ENCODE data around the gene GSC2. TPM values are rescaled to one million over a fixed set of nuclear protein-coding genes. Genes with fewer than 3 reads are reported as not detected.

Gene GSC2
- total and polyA plus RNA-seq, 2 of the 4 experiments (the other 2 are of a cell fraction) = not detected

DNA sequence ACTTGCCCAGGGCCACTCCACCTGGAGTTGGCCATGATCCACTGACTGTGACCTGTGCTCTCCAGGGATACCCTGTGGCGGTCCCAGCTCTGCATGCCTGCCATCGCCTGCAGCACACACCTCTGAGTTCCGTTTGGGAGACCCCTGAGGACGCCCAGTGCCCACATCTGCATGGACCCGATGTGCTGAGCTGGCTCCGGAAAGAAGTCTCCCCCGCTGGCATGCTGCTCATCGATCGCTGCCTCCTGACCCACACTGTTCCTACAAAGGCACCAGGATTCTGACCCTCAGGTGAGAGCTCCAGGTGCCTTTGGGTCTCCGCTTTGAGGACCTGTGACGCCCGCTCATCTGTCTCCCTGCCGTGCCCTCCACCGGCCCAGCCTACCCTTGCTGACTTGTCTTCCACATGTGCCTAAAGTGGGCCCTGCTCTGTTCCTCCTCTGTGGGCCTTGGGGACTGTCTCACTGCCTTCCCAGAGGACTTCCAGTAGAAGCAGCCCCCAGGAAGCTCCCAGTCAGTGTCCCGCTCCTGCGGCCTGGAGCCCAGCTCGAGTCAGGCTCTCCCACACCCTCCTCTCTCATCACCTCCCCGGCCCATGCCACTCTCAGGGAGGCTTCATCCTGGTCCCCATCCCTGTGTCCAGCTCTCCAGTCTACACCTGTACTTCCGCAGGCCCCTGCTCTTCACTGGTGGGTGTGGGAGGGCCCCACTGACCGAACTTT, 34.3 kb upstream of the GSC2 start:
- Histone ChIP-seq H3K56ac (ENCODE audit: extremely low read depth, insufficient read depth, low read length) (no peak overlapping the region), H3K27ac (ENCODE audit: insufficient read depth, low read length) (no peak overlapping the region), H3K4me1 (ENCODE audit: control insufficient read depth, insufficient read depth, low read length) (peaks cover 6% of the 10 kb centered on the region; the same call in 1 of the 2 replicates), H2AK5ac (ENCODE audit: low read depth, low read length) (no peak overlapping the region), H2AFZ (replicated peaks; ENCODE audit: low read length, poor library complexity) (peak overlapping the region; percentile 79), H2BK120ac (ENCODE audit: low read depth, low read length) (no peak overlapping the region), H2BK5ac (ENCODE audit: low read depth, low read length, poor library complexity, severe bottlenecking) (no peak overlapping the region), H3K79me1 (ENCODE audit: low read depth in 1 of 2, low read length in 2 of 2) (no peaks in the 10 kb centered on the region), H3K14ac (replicated peaks; ENCODE audit: low read depth, low read length) (no peak overlapping the region), H3K4me3 (ENCODE audit: insufficient read depth, low read depth, low read length) (no peak overlapping the region), H3K36me3 (ENCODE audit: control insufficient read depth, insufficient read depth, low read length) (no peaks in the 10 kb centered on the region; the same call in 1 of the 2 replicates), H4K91ac (ENCODE audit: insufficient read depth, low read depth, low read length) (peak overlapping the region; percentile 12), H3K4me2 (ENCODE audit: low read depth, low read length) (no peak overlapping the region), H3K9ac (ENCODE audit: low read depth, low read length) (no peak overlapping the region), H3K18ac (ENCODE audit: low read depth, low read length) (no peak overlapping the region), H4K5ac (ENCODE audit: low read depth, low read length) (no peak overlapping the region), H4K20me1 (ENCODE audit: insufficient read depth, low read length) (no peaks in the 10 kb centered on the region), H2AK9ac (replicated peaks; ENCODE audit: low read depth, low read length, poor library complexity) (peak overlapping the region; percentile 39), H2BK15ac (ENCODE audit: low read depth, low read length) (no peak overlapping the region), H3K4ac (ENCODE audit: low read depth, low read length) (peak overlapping the region; percentile 42; the same call in 1 of the 2 replicates), H3K9me3 (ENCODE audit: control insufficient read depth, insufficient read depth, low read length) (no peaks in the 10 kb centered on the region), H2BK20ac (ENCODE audit: low read depth, low read length) (no peak overlapping the region), H3K23ac (ENCODE audit: low read depth, low read length) (no peak overlapping the region), H4K8ac (ENCODE audit: low read depth in 2 of 2, low read length in 2 of 2) (no peak overlapping the region), H3K9me1 (ENCODE audit: insufficient read depth, low read length) (peaks cover 6% of the 10 kb centered on the region; the same call in 1 of the 2 replicates), H3K27me3 (ENCODE audit: control insufficient read depth, insufficient read depth, low read length) (no peaks in the 10 kb centered on the region)
- 97% methylated on average over 12 of the region's 20 CpGs; no CpG with 5 or more reads in 1 of the 2 experiments for WGBS, 2 experiments (ENCODE audit: extremely low coverage in 2 of 2, insufficient read length in 1 of 2)
- dilution Hi-C loops (cut with HindIII; ENCODE audit: low sequenced_read_pairs, unreplicated experiment) = no loop called here
- in situ Hi-C loops (cut with MboI; ENCODE audit: low sequenced_read_pairs) = loop anchor here (10.0 kb wide), 1 partner anchor 170 kb away; no protein-coding TSS in a partner anchor
- no peak; the same call in 1 of the 2 replicates for ATAC-seq (ENCODE audit: low read depth)
- no TSS peak for BruUV-seq (replicated peaks)
- no peak for DNase-seq
- intact Hi-C loops (cut with micrococcal nuclease) = no loop called here
- ChIA-PET POLR2A (ENCODE audit: unreplicated experiment) (no interaction called here), CTCF (no interaction called here)
- TF ChIP-seq FOS (IDR thresholded peaks at IDR 0.05; ENCODE audit: low read depth, low read length) = no peak
- TF ChIP-seq CEBPB (IDR thresholded peaks at IDR 0.05; ENCODE audit: low read depth, low read length) = no peak
- no peak for TF ChIP-seq SMC3 (IDR thresholded peaks at IDR 0.05; ENCODE audit: low read depth, low read length)
- TF ChIP-seq RCOR1 (IDR thresholded peaks at IDR 0.05; ENCODE audit: insufficient replicate concordance, low read length) = no peak
- TF ChIP-seq POLR2A (IDR thresholded peaks at IDR 0.05; ENCODE audit: low read depth, low read length) = no peak
- TF ChIP-seq, protein P1, sequence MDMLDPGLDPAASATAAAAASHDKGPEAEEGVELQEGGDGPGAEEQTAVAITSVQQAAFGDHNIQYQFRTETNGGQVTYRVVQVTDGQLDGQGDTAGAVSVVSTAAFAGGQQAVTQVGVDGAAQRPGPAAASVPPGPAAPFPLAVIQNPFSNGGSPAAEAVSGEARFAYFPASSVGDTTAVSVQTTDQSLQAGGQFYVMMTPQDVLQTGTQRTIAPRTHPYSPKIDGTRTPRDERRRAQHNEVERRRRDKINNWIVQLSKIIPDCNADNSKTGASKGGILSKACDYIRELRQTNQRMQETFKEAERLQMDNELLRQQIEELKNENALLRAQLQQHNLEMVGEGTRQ (IDR thresholded peaks at IDR 0.05; ENCODE audit: low read depth, low read length) = no peak
- TF ChIP-seq CHD1 (IDR thresholded peaks at IDR 0.05; ENCODE audit: low read depth, low read length) = no peak
- no peak for TF ChIP-seq MAZ (IDR thresholded peaks at IDR 0.05; ENCODE audit: borderline replicate concordance, low read depth, low read length)
- no peak for TF ChIP-seq BHLHE40 (IDR thresholded peaks at IDR 0.05; ENCODE audit: low read depth, low read length)
- no peak for TF ChIP-seq RAD21 (IDR thresholded peaks at IDR 0.05; ENCODE audit: low read length)
- no peak for TF ChIP-seq NFE2L2 (IDR thresholded peaks at IDR 0.05; ENCODE audit: low read depth, low read length)
- TF ChIP-seq RFX5 (IDR thresholded peaks at IDR 0.05; ENCODE audit: low read depth, low read length) = no peak
- TF ChIP-seq MXI1 (IDR thresholded peaks at IDR 0.05; ENCODE audit: borderline replicate concordance, low read depth, low read length) = no peak
- TF ChIP-seq, protein P2, sequence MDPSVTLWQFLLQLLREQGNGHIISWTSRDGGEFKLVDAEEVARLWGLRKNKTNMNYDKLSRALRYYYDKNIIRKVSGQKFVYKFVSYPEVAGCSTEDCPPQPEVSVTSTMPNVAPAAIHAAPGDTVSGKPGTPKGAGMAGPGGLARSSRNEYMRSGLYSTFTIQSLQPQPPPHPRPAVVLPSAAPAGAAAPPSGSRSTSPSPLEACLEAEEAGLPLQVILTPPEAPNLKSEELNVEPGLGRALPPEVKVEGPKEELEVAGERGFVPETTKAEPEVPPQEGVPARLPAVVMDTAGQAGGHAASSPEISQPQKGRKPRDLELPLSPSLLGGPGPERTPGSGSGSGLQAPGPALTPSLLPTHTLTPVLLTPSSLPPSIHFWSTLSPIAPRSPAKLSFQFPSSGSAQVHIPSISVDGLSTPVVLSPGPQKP (IDR thresholded peaks at IDR 0.05; ENCODE audit: borderline replicate concordance, low read depth, low read length) = no peak
- TF ChIP-seq, protein P3, sequence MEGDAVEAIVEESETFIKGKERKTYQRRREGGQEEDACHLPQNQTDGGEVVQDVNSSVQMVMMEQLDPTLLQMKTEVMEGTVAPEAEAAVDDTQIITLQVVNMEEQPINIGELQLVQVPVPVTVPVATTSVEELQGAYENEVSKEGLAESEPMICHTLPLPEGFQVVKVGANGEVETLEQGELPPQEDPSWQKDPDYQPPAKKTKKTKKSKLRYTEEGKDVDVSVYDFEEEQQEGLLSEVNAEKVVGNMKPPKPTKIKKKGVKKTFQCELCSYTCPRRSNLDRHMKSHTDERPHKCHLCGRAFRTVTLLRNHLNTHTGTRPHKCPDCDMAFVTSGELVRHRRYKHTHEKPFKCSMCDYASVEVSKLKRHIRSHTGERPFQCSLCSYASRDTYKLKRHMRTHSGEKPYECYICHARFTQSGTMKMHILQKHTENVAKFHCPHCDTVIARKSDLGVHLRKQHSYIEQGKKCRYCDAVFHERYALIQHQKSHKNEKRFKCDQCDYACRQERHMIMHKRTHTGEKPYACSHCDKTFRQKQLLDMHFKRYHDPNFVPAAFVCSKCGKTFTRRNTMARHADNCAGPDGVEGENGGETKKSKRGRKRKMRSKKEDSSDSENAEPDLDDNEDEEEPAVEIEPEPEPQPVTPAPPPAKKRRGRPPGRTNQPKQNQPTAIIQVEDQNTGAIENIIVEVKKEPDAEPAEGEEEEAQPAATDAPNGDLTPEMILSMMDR (conservative IDR thresholded peaks at IDR 0.05; ENCODE audit: low read depth, low read length) = no peak

Data from IMR-90 (cell line).